HFFc6 (cell line): Measurements from ENCODE around the gene IFFO2. TPM values are rescaled to one million over a fixed set of nuclear protein-coding genes. Genes with fewer than 3 reads are reported as not detected.

Experiments
- DNase-seq: peaks from one replicate; pipeline ENCODE4 v3.0.0-alpha.2; 2018
- H3K27ac Mint-ChIP-seq: 2 replicates; pipeline ENCODE4 v1.8.0; 2020; ENCODE audit warnings: mild to moderate bottlenecking, mixed read lengths
- H3K27me3 Mint-ChIP-seq: 2 replicates; pipeline ENCODE4 v1.8.0; 2021; ENCODE audit warnings: mild to moderate bottlenecking, moderate library complexity, mixed read lengths; ENCODE audit not compliant: insufficient read depth
- H3K36me3 Mint-ChIP-seq: 2 replicates; pipeline ENCODE4 v1.8.0; 2021; ENCODE audit warnings: low read depth, mixed read lengths
- H3K4me1 Mint-ChIP-seq: 2 replicates; pipeline ENCODE4 v1.8.0; 2020; ENCODE audit warnings: low read depth, mixed read lengths
- H3K4me3 Mint-ChIP-seq: 2 replicates; pipeline ENCODE4 v1.8.0; 2020; ENCODE audit warnings: mild to moderate bottlenecking, moderate library complexity, mixed read lengths
- H3K9me3 Mint-ChIP-seq: 2 replicates; pipeline ENCODE4 v1.8.0; 2020; ENCODE audit warnings: mild to moderate bottlenecking, mixed read lengths
- CTCF ChIP-seq: fragments of 200-600 bp; sonication (generic); IDR thresholded peaks from 2 replicates; pipeline ENCODE4 v1.5.0; 2021; ENCODE audit warnings: antibody characterized with exemption, mild to moderate bottlenecking
- total RNA-seq, 6 experiments: library from RNA; stranded (reverse); fragmentation: NEBNext Ultra II Directional; extraction: Animal tissue kit (Norgen Biotek cat#: 25700); gene quantifications; 2 replicates in 1 of 6; 3 replicates in 5 of 6; pipeline ENCODE4 v1.2.3, GENCODE V29; 2021

IFFO2 gene
- total RNA-seq, 6 experiments from 2014 or later = 19.9 to 28.9 (median 21.0) TPM

DNA sequence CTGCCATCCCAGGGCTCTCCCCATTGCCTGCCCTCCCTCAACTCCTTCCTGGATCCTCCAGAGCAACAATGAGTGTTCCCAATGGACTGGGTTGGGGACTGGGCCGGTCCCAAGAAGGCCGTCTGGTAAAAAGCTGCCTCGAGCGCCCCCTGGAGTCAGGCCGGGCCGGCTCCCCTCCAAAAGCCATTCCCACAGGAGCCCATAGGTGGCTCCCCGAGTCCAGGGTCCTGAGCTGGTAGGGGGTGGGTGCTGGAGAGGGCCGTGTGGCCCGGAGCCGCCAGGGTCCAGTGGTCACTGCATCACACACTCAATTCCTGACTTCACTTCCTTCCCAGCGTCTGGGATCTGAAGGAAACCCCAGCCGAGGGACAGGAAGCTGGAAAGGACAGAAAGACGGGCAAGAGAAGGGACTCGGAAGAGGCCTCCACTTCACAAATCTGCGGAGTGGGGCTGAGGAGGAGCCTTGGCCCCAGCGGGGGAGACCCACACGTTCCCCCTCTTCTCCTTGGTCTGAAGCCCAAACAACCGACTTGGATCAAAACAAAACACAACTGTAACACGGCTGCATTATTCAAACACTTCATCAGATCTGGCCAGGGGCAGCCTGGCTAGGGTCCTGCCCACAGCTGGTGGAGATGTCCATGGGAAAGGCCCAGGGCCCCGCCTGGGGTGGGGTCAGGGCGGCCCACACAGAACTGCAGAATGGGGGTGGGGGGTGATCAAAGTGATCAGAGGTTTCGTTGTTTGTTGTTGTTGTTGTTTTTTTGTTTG lies 43.2 kb downstream of the IFFO2 start:
- peaks cover 13% of the 10 kb centered on the region for H3K4me1 Mint-ChIP-seq
- TF ChIP-seq CTCF = peak; percentile 100
- peaks cover 9% of the 10 kb centered on the region; the same call in 1 of the 2 replicates for H3K36me3 Mint-ChIP-seq
- no peaks in the 10 kb centered on the region for H3K9me3 Mint-ChIP-seq
- peak overlapping the region; percentile 91 for H3K27ac Mint-ChIP-seq
- peak overlapping the region; percentile 48; the same call in 1 of the 2 replicates for H3K4me3 Mint-ChIP-seq
- H3K27me3 Mint-ChIP-seq = peaks cover 1% of the 10 kb centered on the region; the same call in 1 of the 2 replicates
- peak; percentile 76 for DNase-seq

DNA sequence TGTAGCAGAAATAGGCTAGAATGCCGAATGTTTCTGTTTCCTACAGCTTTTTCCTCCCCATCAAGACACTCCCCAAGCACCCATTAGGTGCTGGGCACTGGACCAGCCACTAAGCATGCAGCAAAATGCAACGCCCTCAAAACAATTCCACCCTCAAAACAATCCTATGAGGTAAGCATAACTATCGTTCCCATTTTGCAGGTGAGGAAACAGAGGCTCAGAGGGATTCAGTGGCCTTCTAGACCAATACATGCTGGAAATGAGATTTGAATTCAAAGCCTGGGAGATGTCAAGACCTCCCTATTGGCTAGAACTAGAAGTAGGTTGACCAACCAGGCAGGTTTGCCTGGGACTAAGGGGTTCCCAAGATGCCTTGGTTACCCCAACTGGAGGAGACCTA lies 43.9 kb downstream of the IFFO2 start:
- TF ChIP-seq CTCF = no peak
- Mint-ChIP-seq H3K36me3 (peaks cover 9% of the 10 kb centered on the region; the same call in 1 of the 2 replicates), H3K4me3 (no peak overlapping the region), H3K27me3 (peaks cover 1% of the 10 kb centered on the region; the same call in 1 of the 2 replicates), H3K4me1 (peaks cover 13% of the 10 kb centered on the region), H3K27ac (no peak overlapping the region), H3K9me3 (no peaks in the 10 kb centered on the region)
- no peak for DNase-seq

DNA sequence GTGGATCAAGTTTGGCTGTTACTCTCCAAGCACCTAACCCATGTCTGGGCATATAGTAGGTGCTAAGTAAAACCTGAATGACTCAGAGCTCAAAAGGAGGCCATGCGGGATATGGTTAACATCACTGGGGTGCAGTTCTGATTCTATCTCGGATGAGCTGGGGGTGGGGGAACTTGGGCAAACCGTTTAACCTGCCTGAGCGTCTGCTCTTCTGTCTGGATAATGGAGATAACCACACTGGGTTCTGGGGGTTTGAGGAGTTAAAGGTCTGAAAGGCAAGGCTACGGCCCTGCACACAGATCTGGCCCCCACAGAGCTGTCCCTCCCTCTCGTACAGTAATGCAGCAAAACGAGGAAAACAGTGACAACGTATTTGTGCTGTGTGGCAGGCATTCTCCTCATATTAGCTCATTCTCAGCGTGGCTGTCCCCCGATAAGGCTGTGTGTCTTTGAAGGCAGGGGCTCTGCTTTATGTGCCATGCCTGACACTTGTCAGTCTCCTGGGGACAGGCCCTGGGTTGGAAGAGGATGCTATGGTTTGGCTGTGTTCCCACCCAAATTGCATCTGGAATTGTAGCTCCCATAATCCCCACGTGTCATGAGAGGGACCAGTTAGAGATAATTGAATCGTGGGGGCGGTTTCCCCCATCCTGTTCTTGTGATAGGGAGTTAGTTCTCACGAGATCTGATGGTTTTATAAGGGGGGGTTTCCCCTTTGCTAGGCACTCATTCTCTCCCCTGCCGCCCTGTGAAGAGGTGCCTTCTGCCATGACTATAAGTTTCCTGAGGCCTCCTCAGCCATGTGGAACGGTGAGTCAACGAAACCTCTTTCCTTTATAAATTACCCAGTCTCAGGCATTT lies 47.3 kb downstream of the IFFO2 start:
- no peak for TF ChIP-seq CTCF
- no peaks in the 10 kb centered on the region; the same call in 1 of the 2 replicates for H3K27me3 Mint-ChIP-seq
- no peak for DNase-seq
- no peaks in the 10 kb centered on the region for H3K9me3 Mint-ChIP-seq
- no peak overlapping the region for H3K4me3 Mint-ChIP-seq
- H3K36me3 Mint-ChIP-seq = peaks cover 9% of the 10 kb centered on the region; the same call in 1 of the 2 replicates
- no peak overlapping the region; the same call in 1 of the 2 replicates for H3K27ac Mint-ChIP-seq
- peaks cover 12% of the 10 kb centered on the region for H3K4me1 Mint-ChIP-seq

GRCh38 chr1:18907917-18908845 lies 48.3 kb downstream of the IFFO2 start:
- H3K9me3 Mint-ChIP-seq = no peaks in the 10 kb centered on the region
- H3K27me3 Mint-ChIP-seq = peaks cover 1% of the 10 kb centered on the region
- TF ChIP-seq CTCF = no peak
- H3K36me3 Mint-ChIP-seq = peaks cover 9% of the 10 kb centered on the region; the same call in 1 of the 2 replicates
- H3K27ac Mint-ChIP-seq = no peak overlapping the region
- DNase-seq = no peak
- peaks cover 15% of the 10 kb centered on the region for H3K4me1 Mint-ChIP-seq
- H3K4me3 Mint-ChIP-seq = no peak overlapping the region
